Measurements from ENCODE around the gene SIGLEC14.
A peak's percentile ranks its signal among the peaks of the same experiment; 100 is the strongest.

The SIGLEC14 gene

GRCh38 chr19:51691074-51691583 lies 44.5 kb upstream of the SIGLEC14 start (continued):
- TF ChIP-seq, protein P1, sequence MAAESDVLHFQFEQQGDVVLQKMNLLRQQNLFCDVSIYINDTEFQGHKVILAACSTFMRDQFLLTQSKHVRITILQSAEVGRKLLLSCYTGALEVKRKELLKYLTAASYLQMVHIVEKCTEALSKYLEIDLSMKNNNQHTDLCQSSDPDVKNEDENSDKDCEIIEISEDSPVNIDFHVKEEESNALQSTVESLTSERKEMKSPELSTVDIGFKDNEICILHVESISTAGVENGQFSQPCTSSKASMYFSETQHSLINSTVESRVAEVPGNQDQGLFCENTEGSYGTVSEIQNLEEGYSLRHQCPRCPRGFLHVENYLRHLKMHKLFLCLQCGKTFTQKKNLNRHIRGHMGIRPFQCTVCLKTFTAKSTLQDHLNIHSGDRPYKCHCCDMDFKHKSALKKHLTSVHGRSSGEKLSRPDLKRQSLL (tag by site-specific recombination; IDR thresholded peaks at IDR 0.05): no peak
- TF ChIP-seq ZNF449 (tag by site-specific recombination; IDR thresholded peaks at IDR 0.05) (no peak), KLF8 (tag by site-specific recombination; IDR thresholded peaks at IDR 0.05) (peak; percentile 40; the same call in 1 of the 2 replicates), SP3 (tag by site-specific recombination; IDR thresholded peaks at IDR 0.05) (peak; percentile 64), BCL11B (tag by site-specific recombination; IDR thresholded peaks at IDR 0.05; ENCODE audit: low read depth) (no peak), ZNF837 (tag by site-specific recombination; IDR thresholded peaks at IDR 0.05) (no peak), ZFP41 (tag by site-specific recombination; IDR thresholded peaks at IDR 0.05; ENCODE audit: borderline replicate concordance) (no peak), KLF16 (tag by site-specific recombination; IDR thresholded peaks at IDR 0.05) (peak; percentile 82), ZBTB20 (tag by site-specific recombination; IDR thresholded peaks at IDR 0.05) (no peak), ZNF350 (tag by site-specific recombination; IDR thresholded peaks at IDR 0.05) (no peak), PRDM6 (tag by site-specific recombination; IDR thresholded peaks at IDR 0.05) (no peak), ZNF112 (tag by site-specific recombination; IDR thresholded peaks at IDR 0.05) (no peak), HOXD13 (CRISPR knock-in tag; IDR thresholded peaks at IDR 0.05; ENCODE audit: borderline replicate concordance) (no peak), ZSCAN30 (tag by site-specific recombination; IDR thresholded peaks at IDR 0.05) (no peak), HOXA7 (CRISPR knock-in tag; IDR thresholded peaks at IDR 0.05; ENCODE audit: borderline replicate concordance) (no peak), TCF7L2 (IDR thresholded peaks at IDR 0.05; ENCODE audit: borderline replicate concordance, low read depth, low read length) (no peak), ZNF529 (tag by site-specific recombination; IDR thresholded peaks at IDR 0.05; ENCODE audit: insufficient replicate concordance) (no peak), GLIS2 (tag by site-specific recombination; IDR thresholded peaks at IDR 0.05) (no peak), ZXDB (tag by site-specific recombination; IDR thresholded peaks at IDR 0.05) (peak; percentile 22; the same call in 1 of the 2 replicates), ZNF202 (tag by site-specific recombination; IDR thresholded peaks at IDR 0.05; ENCODE audit: borderline replicate concordance) (no peak), ZFP69B (tag by site-specific recombination; IDR thresholded peaks at IDR 0.05) (no peak), ZNF223 (tag by site-specific recombination; IDR thresholded peaks at IDR 0.05) (no peak), ZNF596 (tag by site-specific recombination; IDR thresholded peaks at IDR 0.05) (peak; percentile 93), ZNF311 (tag by site-specific recombination; IDR thresholded peaks at IDR 0.05; ENCODE audit: borderline replicate concordance) (no peak), PRDM1 (tag by site-specific recombination; IDR thresholded peaks at IDR 0.05) (peak; percentile 91), ZNF664 (tag by site-specific recombination; IDR thresholded peaks at IDR 0.05) (no peak)
- TF ChIP-seq, protein P2, sequence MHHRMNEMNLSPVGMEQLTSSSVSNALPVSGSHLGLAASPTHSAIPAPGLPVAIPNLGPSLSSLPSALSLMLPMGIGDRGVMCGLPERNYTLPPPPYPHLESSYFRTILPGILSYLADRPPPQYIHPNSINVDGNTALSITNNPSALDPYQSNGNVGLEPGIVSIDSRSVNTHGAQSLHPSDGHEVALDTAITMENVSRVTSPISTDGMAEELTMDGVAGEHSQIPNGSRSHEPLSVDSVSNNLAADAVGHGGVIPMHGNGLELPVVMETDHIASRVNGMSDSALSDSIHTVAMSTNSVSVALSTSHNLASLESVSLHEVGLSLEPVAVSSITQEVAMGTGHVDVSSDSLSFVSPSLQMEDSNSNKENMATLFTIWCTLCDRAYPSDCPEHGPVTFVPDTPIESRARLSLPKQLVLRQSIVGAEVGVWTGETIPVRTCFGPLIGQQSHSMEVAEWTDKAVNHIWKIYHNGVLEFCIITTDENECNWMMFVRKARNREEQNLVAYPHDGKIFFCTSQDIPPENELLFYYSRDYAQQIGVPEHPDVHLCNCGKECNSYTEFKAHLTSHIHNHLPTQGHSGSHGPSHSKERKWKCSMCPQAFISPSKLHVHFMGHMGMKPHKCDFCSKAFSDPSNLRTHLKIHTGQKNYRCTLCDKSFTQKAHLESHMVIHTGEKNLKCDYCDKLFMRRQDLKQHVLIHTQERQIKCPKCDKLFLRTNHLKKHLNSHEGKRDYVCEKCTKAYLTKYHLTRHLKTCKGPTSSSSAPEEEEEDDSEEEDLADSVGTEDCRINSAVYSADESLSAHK (tag by site-specific recombination; IDR thresholded peaks at IDR 0.05): no peak
- TF ChIP-seq, protein P3, sequence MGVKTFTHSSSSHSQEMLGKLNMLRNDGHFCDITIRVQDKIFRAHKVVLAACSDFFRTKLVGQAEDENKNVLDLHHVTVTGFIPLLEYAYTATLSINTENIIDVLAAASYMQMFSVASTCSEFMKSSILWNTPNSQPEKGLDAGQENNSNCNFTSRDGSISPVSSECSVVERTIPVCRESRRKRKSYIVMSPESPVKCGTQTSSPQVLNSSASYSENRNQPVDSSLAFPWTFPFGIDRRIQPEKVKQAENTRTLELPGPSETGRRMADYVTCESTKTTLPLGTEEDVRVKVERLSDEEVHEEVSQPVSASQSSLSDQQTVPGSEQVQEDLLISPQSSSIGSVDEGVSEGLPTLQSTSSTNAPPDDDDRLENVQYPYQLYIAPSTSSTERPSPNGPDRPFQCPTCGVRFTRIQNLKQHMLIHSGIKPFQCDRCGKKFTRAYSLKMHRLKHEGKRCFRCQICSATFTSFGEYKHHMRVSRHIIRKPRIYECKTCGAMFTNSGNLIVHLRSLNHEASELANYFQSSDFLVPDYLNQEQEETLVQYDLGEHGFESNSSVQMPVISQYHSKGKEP (tag by site-specific recombination; IDR thresholded peaks at IDR 0.05): no peak
- TF ChIP-seq, protein P4, sequence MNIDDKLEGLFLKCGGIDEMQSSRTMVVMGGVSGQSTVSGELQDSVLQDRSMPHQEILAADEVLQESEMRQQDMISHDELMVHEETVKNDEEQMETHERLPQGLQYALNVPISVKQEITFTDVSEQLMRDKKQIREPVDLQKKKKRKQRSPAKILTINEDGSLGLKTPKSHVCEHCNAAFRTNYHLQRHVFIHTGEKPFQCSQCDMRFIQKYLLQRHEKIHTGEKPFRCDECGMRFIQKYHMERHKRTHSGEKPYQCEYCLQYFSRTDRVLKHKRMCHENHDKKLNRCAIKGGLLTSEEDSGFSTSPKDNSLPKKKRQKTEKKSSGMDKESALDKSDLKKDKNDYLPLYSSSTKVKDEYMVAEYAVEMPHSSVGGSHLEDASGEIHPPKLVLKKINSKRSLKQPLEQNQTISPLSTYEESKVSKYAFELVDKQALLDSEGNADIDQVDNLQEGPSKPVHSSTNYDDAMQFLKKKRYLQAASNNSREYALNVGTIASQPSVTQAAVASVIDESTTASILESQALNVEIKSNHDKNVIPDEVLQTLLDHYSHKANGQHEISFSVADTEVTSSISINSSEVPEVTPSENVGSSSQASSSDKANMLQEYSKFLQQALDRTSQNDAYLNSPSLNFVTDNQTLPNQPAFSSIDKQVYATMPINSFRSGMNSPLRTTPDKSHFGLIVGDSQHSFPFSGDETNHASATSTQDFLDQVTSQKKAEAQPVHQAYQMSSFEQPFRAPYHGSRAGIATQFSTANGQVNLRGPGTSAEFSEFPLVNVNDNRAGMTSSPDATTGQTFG (tag by site-specific recombination; IDR thresholded peaks at IDR 0.05; ENCODE audit: borderline replicate concordance): no peak

All from HEK293 (cell line).